MM.1S (cell line): Measurements from ENCODE around the gene COL5A1.

ENCODE experiments used
- DNase-seq: peaks from one replicate; pipeline ENCODE4 v3.0.0-alpha.2; 2015
- H2AFZ ChIP-seq: fragments of 300-600 bp; sonication (generic); 2 replicates; pipeline ENCODE4 v1.6.0; 2016; ENCODE audit warnings: antibody characterized with exemption, low read length
- H3F3A ChIP-seq: fragments of 300-600 bp; sonication (generic); 2 replicates; pipeline ENCODE4 v1.6.1; 2016; ENCODE audit warnings: mild to moderate bottlenecking, antibody characterized with exemption, low read length, moderate library complexity, mixed read lengths; ENCODE audit not compliant: insufficient read depth
- H3K27ac ChIP-seq: fragments of 300-600 bp; sonication (generic); 2 replicates; pipeline ENCODE4 v1.5.1; 2016; ENCODE audit warnings: mild to moderate bottlenecking, low read length
- H3K27me3 ChIP-seq: fragments of 300-600 bp; sonication (generic); replicated peaks from 2 replicates; pipeline ENCODE4 v1.6.0; 2016; ENCODE audit warnings: low read length; ENCODE audit not compliant: insufficient read depth
- H3K36me3 ChIP-seq: fragments of 300-600 bp; sonication (generic); replicated peaks from 2 replicates; pipeline ENCODE4 v1.6.1; 2016; ENCODE audit warnings: mild to moderate bottlenecking, low read length, mixed read lengths; ENCODE audit not compliant: insufficient read depth
- H3K4me1 ChIP-seq: fragments of 300-600 bp; sonication (generic); 2 replicates; pipeline ENCODE4 v1.6.1; 2016; ENCODE audit warnings: low read length, mixed read lengths
- H3K4me2 ChIP-seq: fragments of 300-600 bp; sonication (generic); 2 replicates; pipeline ENCODE4 v1.6.0; 2016; ENCODE audit warnings: low read depth, low read length
- H3K4me3 ChIP-seq: fragments of 300-600 bp; sonication (generic); 2 replicates; pipeline ENCODE4 v1.5.1; 2016; ENCODE audit warnings: low read length, mixed read lengths
- H3K79me2 ChIP-seq: fragments of 300-600 bp; sonication (generic); 2 replicates; pipeline ENCODE4 v1.6.1; 2016; ENCODE audit warnings: mixed run types, low read length, mixed read lengths
- H3K9ac ChIP-seq: fragments of 300-600 bp; sonication (generic); 2 replicates; pipeline ENCODE4 v1.6.1; 2016; ENCODE audit warnings: low read length, mixed read lengths
- H3K9me2 ChIP-seq: fragments of 300-600 bp; sonication (generic); replicated peaks from 2 replicates; pipeline ENCODE4 v1.6.1; 2016; ENCODE audit warnings: mild to moderate bottlenecking, low read length, mixed read lengths; ENCODE audit not compliant: insufficient read depth
- H3K9me3 ChIP-seq: fragments of 300-600 bp; sonication (generic); replicated peaks from 2 replicates; pipeline ENCODE4 v1.6.1; 2016; ENCODE audit warnings: mild to moderate bottlenecking, low read length, mixed read lengths; ENCODE audit not compliant: insufficient read depth
- H4K20me1 ChIP-seq: fragments of 300-600 bp; sonication (generic); 2 replicates; pipeline ENCODE4 v1.6.1; 2016; ENCODE audit warnings: mild to moderate bottlenecking, low read length, moderate library complexity, mixed read lengths; ENCODE audit not compliant: insufficient read depth
- CTCF ChIP-seq: fragments of 300-600 bp; sonication (generic); IDR thresholded peaks from 2 replicates; pipeline ENCODE4 v1.5.1; 2016; ENCODE audit warnings: antibody characterized with exemption, low read length, mixed read lengths
- EZH2 ChIP-seq: fragments of 300-600 bp; sonication (generic); optimal IDR thresholded peaks from 2 replicates; pipeline ENCODE3; 2017; ENCODE audit warnings: low read depth, mild to moderate bottlenecking, antibody characterized with exemption, low read length, mixed read lengths
- EZH2phosphoT487 ChIP-seq: fragments of 300-600 bp; sonication (generic); IDR thresholded peaks from 2 replicates; pipeline ENCODE4 v1.6.1; 2018; ENCODE audit warnings: antibody characterized with exemption, low read length

COL5A1 gene

GRCh38 chr9:134593286-134594077, 48.1 kb upstream of the COL5A1 start:
- Histone ChIP-seq H3K4me2 (no peak overlapping the region), H3K27me3 (peaks cover 75% of the 10 kb centered on the region), H3F3A (no peaks in the 10 kb centered on the region), H3K79me2 (no peaks in the 10 kb centered on the region), H3K9me3 (no peaks in the 10 kb centered on the region), H3K4me1 (no peaks in the 10 kb centered on the region), H3K9me2 (no peaks in the 10 kb centered on the region), H3K4me3 (no peak overlapping the region), H3K36me3 (no peaks in the 10 kb centered on the region), H2AFZ (no peak overlapping the region), H3K9ac (no peak overlapping the region), H4K20me1 (no peaks in the 10 kb centered on the region), H3K27ac (no peak overlapping the region)
- no peak for TF ChIP-seq EZH2phosphoT487
- no peak for TF ChIP-seq CTCF
- no peak for TF ChIP-seq EZH2
- no peak for DNase-seq

- Histone ChIP-seq H3K79me2 (no peaks in the 10 kb centered on the region), H3K9me2 (no peaks in the 10 kb centered on the region), H3F3A (no peaks in the 10 kb centered on the region), H2AFZ (no peak overlapping the region), H3K27me3 (peaks cover 83% of the 10 kb centered on the region), H3K4me1 (no peaks in the 10 kb centered on the region), H3K4me3 (no peak overlapping the region), H3K36me3 (no peaks in the 10 kb centered on the region), H3K9ac (no peak overlapping the region), H4K20me1 (no peaks in the 10 kb centered on the region), H3K4me2 (no peak overlapping the region), H3K9me3 (no peaks in the 10 kb centered on the region), H3K27ac (no peak overlapping the region)
- no peak for TF ChIP-seq CTCF
- no peak for TF ChIP-seq EZH2
- no peak for TF ChIP-seq EZH2phosphoT487
- DNase-seq, result no peak
Observed at GRCh38 chr9:134594078-134594941, 47.3 kb upstream of the COL5A1 start.

- Histone ChIP-seq H3K27me3 (peaks cover 87% of the 10 kb centered on the region), H3K27ac (no peak overlapping the region), H4K20me1 (no peaks in the 10 kb centered on the region), H3K4me3 (no peak overlapping the region), H2AFZ (no peak overlapping the region), H3F3A (no peaks in the 10 kb centered on the region), H3K79me2 (no peaks in the 10 kb centered on the region), H3K4me1 (no peaks in the 10 kb centered on the region), H3K9me2 (no peaks in the 10 kb centered on the region), H3K36me3 (no peaks in the 10 kb centered on the region), H3K4me2 (no peak overlapping the region), H3K9me3 (no peaks in the 10 kb centered on the region), H3K9ac (no peak overlapping the region)
- TF ChIP-seq CTCF, result no peak
- no peak for TF ChIP-seq EZH2
- TF ChIP-seq EZH2phosphoT487, result no peak
- DNase-seq, result no peak
Observed at GRCh38 chr9:134595014-134595413, 46.6 kb upstream of the COL5A1 start.
